Left ventricle myocardium superior (tissue), 1 donor: Measurements from ENCODE around the gene RB1. TPM values are rescaled to one million over a fixed set of nuclear protein-coding genes. Genes with fewer than 3 reads are reported as not detected.
A peak's percentile ranks its signal among the peaks of the same experiment; 100 is the strongest.

ENCODE experiments used
- ATAC-seq: fragments of 200-7000 bp; cut with Tn5 transposase; one replicate; pipeline ENCODE4 v1.9.1; 2020; ENCODE audit warnings: mild to moderate bottlenecking, moderate library complexity
- DNase-seq: peaks from one replicate; pipeline ENCODE4 v3.0.0-alpha.2; 2020
- intact Hi-C: fragments of 100-400 bp; cut with micrococcal nuclease; formaldehyde crosslinking; loops from one replicate; pipeline ENCODE4 v1.11.0; 2022
- total RNA-seq: library from RNA; stranded (reverse); fragmentation: NEBNext Ultra II Directional; extraction: Animal tissue kit (Norgen Biotek cat#: 25700); gene quantifications from one replicate; pipeline ENCODE4 v1.2.1, GENCODE V29; 2021
- donor health status: DM: no; HTN: yes; CAD: no; lungs with severe emphysema.

RB1 gene
- total RNA-seq, 1 donor from 2014 or later, result 34.2 TPM

DNA sequence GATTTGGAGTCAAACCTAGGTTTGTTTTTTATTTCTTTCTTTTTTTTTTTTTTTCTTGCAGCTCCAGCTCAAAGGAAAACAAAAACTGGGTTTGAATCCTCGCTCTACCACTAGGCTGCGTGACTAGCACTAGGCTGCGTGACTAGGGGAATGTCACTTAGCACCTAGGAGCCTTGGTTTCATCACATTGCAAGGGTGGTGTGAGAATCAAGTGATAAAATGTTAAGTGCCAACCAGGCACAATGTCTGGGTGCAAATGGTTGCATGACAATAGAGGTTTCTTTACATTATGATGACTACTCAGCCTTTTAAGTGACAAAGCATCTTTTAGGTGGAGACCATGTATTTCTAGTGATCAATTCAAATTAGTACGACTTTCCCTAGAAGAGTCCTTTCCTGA lies 201.5 kb downstream of the RB1 start:
- DNase-seq, result no peak
- ATAC-seq, result no peak
- intact Hi-C loops, result no loop called here

DNA sequence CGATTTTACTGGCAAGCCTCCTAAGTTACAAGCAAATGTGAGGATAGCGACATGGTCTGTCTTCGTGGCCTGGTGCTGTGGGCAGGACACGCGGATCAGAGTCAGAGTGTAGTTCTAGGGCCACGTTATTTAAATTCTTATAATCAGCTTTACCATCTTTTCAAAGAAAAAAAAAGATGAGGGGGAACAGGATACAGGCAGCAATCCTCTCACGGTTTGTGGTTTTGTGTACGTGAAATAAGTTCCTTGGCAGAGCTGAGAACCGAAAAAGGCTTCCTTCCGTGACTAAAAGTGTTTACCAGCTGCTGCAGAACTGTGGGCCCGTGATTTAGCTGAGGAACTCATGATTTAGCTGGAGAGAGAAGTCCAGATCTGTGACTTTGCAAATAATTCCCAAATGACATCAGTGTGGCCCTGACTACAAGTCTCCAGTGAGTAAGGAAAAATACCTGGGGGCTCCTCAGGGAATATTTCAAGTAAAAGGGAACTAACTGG lies 202.1 kb downstream of the RB1 start:
- DNase-seq (no peak), ATAC-seq (peak; percentile 73)
- intact Hi-C loops, result no loop called here

DNA sequence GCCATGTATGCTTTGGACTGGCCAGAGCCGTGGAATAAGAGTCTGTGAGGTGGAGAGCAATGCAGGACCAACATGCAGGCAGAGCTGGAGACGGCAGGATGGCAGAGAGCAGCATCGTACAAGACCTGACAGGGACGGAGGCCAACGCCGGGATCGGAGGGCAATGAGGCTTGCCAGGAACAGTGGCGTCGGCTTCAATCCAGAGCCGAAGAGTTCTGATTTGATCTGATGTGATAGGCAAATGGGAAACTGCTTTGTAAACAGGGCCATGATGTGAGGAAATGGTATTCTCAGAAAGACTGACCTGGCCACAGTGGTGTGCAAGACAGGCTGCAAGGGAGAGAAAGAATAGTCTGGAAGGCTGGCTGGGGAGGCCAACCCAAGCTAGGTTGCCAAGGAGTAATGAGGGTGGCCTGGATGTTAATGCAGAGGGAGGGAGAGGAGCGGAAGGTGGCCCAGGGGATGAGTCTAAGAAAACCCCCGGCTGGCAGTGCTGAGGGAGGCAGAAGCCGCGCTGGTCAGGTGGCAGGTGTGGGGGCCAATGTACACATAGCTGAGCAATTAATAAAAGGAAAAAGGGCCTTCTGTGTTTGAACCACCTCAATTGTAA lies 202.6 kb downstream of the RB1 start:
- DNase-seq (peak; percentile 39), ATAC-seq (peak; percentile 10)
- intact Hi-C loops, result no loop called here

DNA sequence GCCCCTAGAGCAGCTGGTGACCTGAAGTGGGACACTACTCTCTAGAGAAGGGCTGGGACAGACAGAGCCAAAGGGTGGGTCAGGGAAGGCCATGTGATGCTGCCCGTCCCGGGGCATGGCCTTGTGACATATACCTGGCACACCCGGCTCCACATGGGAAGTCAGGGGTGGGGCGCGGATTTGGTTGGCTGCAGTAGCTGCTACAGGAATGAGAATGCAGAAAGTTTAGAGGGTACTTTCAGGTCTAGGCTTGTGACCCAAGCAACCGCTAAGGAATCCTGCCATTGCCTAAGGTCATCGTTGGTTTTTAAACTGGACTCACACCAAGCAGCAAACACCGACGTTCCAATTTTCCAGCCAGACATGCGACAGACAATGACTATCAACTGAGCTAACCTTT lies 203.5 kb downstream of the RB1 start:
- DNase-seq, result no peak
- ATAC-seq, result peak; percentile 19
- intact Hi-C loops, result no loop called here

DNA sequence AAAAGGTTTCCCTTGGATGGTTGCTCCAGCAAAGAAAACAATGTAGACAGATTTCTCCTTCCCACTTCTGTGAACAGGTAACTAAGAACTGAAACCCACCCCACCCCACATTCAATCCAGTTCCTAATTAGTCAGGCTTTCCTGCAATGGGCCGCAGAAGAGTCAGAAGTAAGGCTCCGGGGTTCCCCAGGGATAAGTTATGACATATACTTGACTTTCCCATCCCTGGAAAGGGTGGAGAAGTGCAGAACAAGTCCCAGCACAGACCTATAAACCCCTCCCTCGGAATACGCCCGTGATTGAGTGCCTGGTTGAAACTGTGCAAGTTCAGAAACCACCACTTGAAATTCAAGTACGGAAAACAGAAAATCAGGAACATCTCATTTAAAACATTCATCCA lies 204.5 kb downstream of the RB1 start:
- no peak for ATAC-seq
- intact Hi-C loops, result no loop called here
- no peak for DNase-seq

DNA sequence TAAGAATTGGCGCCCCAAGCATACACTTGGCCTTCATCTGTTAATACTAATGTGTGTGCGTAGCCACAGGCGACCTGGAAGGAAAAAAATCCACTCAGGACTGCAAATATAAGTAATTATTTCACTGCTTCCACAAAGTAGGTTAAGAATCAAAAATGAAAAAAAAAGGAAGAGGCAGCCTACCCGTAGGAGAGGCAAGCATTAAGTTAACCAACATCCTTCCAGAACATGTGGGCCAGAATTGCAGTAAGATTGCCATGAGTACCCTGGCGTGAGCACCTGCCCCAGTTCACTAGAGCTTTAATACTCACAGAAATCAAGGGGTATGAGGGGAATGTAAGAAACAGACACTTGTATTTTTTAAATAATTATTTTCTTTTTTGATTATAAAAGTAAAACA lies 207.1 kb downstream of the RB1 start:
- no peak for DNase-seq
- no peak for ATAC-seq
- intact Hi-C loops, result no loop called here

DNA sequence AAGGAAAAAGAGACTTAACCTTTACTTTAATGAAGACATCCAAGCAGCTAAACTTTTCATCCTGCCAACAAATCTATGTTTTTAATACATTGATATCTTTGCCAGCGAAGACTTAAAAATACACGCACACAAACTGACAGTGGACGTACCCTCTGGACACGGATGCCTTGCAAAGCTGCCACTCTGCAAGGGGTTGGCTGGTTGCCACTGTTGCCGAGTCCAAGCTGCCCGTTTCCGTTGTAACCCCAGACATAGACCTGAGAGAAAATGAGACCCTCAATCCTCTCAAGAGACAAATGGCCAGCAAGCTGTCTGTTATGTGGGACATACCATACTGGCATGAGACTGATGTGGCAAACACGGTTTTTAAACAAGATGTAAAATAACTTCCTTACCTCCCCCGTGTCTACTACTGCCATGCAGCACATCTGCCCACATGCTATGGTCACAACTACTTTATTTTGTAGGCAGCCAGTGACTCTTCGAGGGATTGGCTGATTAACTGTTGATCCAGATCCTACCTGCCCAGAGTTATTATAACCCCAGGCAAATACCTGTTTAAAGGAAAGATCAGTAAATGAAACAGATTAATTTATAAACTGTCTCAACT lies 208.2 kb downstream of the RB1 start:
- ATAC-seq (peak; percentile 56), DNase-seq (peak; percentile 58)
- intact Hi-C loops, result no loop called here

DNA sequence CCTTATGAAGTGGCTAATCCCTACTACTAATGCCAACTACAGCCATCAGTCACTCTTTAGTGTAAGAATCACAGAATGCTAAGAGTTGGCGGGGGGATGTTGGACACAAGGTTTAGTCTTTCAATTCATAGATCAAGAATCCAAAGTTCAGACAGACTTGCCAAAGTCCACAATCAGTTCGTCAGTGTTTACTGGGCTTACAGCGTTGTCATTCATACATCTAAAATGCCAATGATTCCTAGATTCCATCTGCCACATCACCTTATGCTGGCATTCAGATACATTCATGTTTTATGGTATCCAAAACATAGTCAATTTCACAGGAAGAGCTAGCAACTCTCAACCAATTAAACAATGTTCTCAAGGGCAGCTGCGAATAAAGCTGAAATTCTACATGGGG lies 211.2 kb downstream of the RB1 start:
- no peak for DNase-seq
- no peak for ATAC-seq
- intact Hi-C loops, result no loop called here

DNA sequence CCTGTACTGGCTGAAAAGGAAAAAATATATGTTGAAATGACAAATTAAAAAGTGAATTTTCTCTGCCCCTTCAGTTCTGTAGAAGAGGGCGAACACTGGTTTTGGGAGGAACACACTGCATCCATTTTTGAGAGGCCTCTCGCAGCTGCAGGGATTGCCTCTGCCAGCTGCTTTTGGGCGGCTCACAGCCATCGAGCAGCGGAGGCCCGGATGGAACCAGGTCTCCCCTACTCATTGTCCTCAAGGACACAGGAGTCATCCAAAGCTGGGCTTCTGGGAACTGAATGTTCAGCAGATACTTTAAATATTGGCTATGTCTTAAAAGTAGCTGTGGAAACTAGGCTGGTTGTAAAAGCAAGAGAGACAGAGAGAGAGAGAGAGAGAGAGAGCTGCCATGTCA lies 212.2 kb downstream of the RB1 start:
- DNase-seq (no peak), ATAC-seq (peak; percentile 40)
- intact Hi-C loops, result no loop called here

DNA sequence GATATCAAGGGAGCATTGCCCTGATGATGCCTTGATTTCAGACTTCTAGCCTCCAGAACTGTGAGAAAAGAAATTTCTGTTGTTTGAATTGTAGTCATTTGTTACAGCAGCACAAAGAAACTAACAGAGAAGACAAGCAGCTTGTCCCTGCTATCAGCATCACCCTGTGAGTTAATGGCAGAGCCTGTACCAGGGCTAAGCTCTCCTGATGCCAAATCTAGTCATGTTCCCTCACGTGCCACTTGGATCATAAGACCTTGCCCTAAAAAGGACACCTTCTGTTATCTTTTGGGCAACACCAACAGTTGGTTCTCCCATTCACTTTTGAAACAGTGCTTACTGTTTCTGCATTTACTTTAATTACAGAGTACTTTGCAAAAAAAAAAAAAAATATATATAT lies 214.5 kb downstream of the RB1 start:
- peak; percentile 82 for ATAC-seq
- intact Hi-C loops, result no loop called here
- DNase-seq, result no peak

DNA sequence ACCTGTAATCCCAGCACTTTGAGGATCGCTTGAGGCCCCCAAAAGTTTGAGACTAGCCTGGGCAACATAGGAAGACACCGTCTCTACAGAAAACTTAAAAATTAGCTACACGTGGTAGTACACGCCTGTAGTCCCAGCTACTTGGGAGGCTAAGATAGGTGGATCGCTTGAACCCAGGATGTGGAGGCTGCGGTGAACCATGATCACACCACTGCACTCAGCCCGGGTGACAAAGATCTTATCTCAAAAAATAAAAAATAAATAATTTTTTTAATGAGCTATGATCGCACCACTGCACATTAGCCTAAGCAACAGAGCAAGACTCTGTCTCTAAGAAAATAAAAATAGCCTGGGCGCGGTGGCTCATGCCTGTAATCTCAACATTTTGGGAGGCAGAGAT lies 222.7 kb downstream of the RB1 start:
- ATAC-seq (no peak), DNase-seq (no peak)
- intact Hi-C loops, result loop anchor here (10.0 kb wide), 1 partner anchor 49 kb away; no protein-coding TSS in a partner anchor

DNA sequence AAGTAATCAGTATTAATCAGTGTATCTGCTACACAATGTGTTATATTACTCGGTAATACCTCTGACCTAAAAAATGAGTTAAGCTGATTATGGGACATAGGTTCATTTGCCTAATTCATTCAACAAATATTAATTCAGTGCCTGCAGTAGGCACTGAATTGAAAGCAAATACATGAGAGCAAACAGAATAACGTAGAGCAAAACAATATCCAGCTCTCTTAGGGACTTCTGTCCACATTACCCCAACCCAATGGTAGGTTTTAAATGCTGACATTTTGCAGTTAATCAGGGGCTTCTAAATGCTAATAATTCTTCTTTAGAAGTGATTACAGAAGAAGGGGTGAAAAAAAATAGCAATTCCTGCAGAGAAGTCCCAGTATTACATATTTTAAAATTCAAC lies 224.4 kb downstream of the RB1 start:
- DNase-seq (no peak), ATAC-seq (no peak)
- intact Hi-C loops, result loop anchor here (10.0 kb wide), 1 partner anchor 47 kb away; no protein-coding TSS in a partner anchor

DNA sequence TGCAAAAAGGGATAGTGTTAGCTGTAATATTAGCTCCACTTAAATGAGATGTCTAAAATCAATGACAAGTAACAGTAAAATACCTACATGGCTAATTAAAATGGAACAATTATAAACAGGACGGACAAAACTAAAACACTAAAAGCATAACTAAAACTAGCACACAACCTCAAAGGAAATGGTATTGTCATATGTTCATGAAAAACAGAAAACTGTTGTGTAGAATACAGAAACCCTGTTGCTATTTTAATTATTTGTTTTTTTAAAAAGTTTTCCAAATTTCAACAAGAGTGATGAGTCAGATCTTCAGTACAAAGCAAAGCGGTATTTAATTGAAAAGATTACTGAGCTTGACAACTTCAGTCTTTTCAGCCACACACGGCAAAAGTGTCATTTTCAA lies 225.2 kb downstream of the RB1 start:
- ATAC-seq (no peak), DNase-seq (no peak)
- intact Hi-C loops, result loop anchor here (10.0 kb wide), 1 partner anchor 46 kb away; no protein-coding TSS in a partner anchor

DNA sequence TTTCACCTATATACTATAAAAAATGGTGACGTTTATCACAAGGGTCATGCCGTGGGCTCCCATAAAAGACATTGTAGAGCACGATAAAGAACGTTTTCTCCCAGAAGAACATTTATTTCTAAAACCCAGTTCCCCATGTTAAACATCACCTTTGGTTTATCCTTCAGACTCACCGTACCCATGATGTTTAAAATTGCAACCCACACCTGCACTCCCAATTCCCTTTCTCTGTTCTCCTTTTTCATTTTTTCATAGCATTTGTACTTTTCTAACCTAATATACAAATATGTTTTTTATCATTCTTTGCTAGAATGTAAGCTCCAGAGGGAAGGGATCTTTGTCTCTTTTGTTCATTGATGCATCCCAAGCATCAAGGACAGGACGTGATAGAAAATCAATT lies 227.3 kb downstream of the RB1 start:
- ATAC-seq, result no peak
- DNase-seq, result no peak
- intact Hi-C loops, result no loop called here

Other genes with a start within 250 kb of the RB1 start
- gene MED4, start 208.6 kb upstream of the RB1 start, total RNA-seq, result 43.4 TPM
- 519 TPM for gene ITM2B, start 70.5 kb upstream of the RB1 start, total RNA-seq
- 13.2 TPM for gene LPAR6, start 109.4 kb downstream of the RB1 start, total RNA-seq
- gene RCBTB2, start 229.3 kb downstream of the RB1 start, total RNA-seq, result 13.5 TPM